CD4-positive, alpha-beta T cell treated with Interleukin-17A for 1 hour (primary cell): Measurements from ENCODE around the gene ADAMTSL3.
"Not testable (repeated sequence)": the region's sequence is repeated elsewhere in the genome, so short reads cannot be mapped to it uniquely, and the experiment has no call there.

Experiments used
- DNase-seq: peaks from one replicate; pipeline ENCODE4 v3.0.0-alpha.2; 2020

ADAMTSL3 gene

DNA sequence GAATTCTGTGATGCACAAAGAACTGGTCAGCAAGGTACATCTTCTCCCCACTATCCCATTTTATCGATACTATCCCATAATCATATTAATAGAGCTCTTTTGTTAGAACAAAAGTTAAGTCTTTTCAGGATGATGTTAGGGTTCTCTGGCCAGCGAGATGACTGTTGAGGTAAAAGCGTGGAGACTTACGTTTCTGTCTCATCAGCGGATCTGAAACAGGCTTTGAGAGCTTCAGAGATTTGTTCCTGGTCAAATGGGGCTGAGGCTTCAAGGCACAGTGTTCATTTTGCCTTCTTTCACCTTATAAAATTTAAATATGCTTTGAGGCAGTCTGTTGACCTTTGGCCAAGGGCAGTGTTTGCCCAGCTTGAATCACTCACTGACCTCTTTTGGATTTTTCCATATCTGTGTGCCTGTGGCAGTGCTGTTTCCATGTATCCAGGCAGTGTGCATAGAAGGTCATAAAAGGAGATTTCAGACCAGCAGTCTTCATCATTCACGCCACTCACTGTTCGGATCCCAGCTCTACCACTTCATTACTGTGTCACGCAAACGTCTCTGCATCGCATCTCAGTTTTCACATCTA is 3.1 kb downstream of the ADAMTSL3 start:
- DNase-seq: no peak

DNA sequence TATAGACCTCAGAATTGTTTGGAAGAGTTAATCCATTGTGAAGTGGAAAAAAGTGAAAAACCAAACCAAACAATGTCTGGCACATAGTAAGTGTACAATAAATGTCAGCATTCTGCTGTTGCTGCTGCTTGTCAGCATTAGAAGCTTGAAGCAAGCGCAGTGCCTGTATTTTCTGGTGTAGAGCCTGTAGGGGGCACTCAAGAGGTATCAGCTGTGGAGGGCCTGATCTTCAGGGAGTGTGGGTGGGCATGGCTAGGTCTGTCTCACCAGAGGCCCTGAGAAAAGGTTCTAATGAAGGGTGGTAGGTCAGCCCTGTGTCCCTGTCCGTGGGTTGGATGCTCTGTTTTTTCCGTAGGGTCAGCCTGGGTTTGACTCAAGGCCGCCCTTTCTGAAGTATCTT is 3.6 kb downstream of the ADAMTSL3 start:
- no peak for DNase-seq

DNA sequence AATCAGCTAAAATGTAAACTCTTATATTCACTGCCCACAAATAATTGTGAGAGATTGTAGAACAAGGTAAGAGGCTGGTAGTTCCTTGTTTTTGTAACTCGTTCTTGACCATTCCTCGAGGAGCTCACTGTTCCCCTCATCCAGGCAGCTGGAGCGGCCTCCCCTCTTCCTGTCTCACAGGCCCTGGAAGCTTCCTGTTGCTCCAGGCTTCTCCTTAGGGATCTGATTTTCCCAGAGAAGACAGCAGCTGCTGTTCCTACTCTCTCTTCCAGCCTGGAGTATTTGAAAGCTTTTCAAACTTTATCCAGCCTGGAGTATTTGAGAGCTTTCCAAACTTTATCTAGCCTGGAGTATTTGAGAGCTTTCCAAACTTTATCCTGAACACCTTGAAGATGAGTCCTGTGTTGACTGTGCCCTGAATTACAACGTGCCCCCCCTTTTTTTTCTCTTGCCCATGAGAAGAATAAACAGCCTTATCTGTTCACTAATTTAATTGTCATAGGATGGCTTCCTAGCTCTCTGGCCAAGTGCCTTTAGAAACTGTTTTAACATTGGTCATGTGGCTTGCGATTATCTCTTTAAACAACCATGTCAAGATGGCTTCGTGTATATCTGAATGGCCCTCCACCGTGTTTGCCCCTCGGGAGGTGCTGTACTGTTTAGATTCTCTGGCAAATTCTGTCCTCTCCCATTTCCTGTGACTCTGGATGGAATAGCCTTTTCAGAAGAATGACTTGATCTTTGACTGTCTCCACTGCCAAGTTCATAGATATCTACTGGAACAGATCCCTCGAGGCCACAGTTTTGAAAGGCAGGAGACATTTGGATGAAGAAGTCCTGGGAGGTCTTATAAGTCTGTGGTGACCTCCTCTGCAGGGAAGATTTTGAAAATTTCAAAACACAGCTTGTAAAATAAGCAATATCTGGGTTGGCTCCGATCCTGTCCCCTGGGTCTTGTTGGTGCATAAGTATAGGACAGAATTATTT is 4.8 kb downstream of the ADAMTSL3 start:
- DNase-seq: no peak

DNA sequence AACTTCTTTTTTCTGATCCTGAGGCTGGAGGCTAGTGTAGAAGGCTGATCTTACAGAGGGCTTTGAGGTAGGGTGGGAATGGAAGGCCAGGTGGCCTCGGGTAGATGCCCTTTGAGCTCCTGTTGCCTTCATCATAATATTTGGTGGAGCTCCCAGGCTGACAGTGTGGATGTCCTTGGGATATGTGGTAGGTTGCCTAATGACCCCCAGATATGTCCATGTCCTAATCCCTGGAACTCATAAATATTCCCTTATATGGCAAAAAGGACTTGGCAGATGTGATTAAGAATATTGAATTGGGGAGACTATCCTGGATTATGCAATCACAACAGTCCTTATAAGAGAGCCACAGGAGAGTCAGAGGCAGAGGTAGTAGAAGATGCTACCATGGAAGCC is 5.5 kb downstream of the ADAMTSL3 start:
- no peak for DNase-seq

DNA sequence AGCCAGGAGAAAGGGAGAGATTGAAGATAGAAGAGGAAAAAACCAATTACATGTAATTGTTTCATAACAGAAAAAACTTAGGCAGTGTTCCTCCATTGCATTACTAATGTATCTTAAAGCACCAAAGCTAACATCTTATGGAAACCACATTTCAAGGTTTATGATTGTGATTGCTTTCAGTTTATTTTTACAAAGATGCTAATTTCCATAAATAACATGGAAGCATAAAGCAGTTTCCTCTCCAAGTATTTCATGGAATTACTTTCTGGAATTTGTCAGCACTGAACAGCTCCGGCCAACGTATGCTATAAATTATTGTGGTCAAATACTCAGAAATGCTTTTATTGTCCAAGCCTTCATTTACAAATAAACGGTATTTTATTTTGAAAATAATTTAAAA is 11.6 kb downstream of the ADAMTSL3 start:
- DNase-seq: no peak

DNA sequence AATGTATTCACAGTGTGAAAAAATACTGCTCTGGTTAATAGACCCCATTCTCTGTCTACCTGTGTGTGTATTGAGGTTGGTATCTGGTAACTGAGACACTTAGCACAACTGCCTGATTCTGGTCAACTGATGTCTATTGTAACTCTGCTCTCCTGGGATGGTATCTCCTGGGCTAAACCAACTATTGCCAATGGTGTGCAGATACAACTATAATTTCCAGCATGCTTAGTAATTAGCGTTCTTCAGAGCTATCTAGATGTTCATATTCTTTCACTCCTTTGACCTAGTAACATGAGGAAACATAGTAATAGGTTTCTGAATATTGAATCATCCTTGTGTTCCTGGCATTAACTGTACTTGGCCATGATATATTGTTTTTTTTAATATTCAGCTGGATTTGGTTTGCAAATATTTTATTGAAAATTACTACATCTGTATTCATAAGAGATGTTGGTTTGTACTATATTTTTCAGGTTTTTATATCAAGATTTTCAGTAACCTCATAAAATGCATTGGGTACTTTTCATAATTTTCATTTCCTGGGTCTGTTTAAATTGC is 16.8 kb downstream of the ADAMTSL3 start:
- DNase-seq: no peak

DNA sequence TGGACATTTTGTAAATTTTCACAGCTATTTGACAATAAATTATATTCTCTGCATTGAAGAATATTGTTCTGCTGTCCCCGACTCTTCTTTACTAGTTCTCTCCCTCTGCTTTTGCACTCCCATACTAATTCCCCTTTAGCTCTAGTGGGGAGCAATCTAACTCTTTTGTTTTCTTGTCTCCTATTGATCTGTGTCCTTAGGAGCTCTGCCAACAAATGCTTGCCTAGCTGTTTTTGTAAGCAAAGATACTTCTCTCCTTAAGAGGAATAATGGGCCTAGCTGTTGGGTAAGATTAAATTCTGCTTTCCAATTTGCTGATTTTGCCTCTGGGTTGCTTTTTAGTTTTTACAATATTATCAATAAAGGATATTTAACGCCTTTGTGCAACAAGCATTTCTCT is 17.7 kb downstream of the ADAMTSL3 start:
- DNase-seq: no peak

DNA sequence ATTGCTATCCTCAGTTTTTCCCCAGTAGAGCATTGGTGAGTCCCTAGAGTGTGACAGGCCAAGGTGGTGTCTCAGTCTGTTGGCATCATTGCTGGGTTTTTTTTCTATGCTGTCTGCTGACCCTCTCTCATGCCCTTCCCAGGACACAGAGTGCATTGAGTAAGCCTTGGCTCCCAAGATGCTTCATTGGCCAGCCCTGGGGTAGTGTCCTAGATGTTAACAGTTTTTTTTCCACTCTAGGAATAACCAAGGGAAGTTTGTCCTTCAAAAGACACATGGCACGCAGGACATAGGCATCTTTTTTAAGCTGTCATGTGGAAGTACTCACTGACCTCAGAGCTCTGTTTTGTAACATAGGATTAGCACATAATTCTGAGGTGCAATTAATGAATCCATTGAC is 19.5 kb downstream of the ADAMTSL3 start:
- DNase-seq: no peak

DNA sequence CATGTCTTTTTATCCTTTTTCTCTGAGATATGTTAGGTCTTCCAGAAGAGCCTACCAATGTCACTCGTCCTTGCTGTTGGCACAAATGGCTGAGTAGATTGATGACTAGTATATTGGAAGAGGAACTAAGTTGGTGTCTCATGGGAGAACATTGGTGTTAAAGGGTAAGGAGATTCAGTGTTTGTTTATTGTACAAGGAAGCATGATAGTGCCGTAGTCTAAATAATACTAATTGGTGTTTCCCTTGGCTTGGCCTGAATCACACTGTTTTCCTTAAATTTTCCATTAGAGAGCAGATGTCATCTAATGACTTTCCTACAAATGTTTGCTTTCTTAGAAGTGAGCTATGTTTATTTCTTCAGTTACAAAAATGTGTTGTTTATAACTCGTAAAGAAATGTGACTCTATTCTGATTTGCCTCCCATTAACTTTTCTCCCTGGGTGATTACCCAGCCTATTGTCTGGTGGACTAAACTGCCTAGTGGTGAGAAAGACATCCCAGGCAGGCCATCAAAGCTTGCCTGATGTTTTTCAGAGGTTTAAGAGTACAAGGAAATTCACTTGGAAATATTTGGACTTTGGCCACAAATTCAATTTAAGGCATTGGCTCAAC is 28.7 kb downstream of the ADAMTSL3 start:
- DNase-seq: no peak

DNA sequence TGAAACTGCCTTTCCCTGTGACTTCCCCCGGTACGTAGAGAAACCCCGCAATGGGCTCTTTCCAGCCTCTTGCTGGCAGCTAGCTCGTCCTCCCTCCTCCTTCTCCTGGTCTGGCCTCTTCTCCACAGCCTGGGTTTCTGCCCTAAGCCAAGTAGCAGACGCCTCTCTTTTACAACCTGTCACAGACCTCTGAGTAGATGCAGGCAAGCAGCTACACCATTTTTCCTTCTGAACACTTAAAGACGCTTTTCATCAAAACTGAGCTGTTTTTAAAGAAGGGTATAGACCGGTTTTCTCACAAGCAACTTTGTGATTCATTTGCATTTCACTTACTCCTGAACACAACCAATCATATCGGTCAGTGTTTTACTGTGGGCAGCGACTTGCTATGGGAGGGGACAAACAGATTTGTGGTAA is 32.0 kb downstream of the ADAMTSL3 start:
- DNase-seq: no peak

DNA sequence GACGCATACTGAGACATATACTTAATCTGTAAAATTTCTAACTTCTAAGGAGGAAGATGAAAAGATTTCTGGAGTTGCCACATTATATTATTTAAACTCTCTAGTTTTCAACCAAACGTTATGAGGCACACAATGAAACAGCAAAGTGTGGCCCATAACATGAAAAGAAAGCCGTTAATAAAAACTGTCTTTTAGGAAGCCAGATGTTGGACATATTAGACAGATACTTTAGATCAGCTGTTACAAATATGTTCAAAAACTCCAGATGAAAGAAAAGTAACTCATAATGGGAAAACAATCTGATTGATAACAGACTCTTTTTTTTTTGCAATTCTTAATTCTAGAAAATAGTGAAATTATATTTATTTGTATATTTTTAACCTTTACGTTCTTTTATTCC is 34.3 kb downstream of the ADAMTSL3 start:
- DNase-seq: no peak

DNA sequence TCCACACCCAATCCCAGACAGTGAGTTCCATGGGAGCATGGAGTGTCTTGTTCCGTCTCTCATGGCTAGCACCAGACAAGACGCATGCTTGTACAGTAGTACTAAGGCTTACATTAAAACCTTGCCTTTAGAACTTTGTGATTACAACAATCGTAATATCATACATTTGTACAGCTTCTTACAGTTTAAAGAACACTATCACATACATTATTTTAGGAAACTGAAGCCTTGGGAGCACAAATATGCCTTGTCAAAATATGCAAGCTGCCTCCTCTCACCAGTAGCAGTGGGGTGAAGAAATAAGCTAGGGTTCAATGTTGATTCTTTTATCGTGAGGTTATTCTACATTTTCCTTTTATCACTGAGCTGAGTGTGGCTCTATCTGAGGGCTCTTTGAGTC is 36.8 kb downstream of the ADAMTSL3 start:
- no peak for DNase-seq

DNA sequence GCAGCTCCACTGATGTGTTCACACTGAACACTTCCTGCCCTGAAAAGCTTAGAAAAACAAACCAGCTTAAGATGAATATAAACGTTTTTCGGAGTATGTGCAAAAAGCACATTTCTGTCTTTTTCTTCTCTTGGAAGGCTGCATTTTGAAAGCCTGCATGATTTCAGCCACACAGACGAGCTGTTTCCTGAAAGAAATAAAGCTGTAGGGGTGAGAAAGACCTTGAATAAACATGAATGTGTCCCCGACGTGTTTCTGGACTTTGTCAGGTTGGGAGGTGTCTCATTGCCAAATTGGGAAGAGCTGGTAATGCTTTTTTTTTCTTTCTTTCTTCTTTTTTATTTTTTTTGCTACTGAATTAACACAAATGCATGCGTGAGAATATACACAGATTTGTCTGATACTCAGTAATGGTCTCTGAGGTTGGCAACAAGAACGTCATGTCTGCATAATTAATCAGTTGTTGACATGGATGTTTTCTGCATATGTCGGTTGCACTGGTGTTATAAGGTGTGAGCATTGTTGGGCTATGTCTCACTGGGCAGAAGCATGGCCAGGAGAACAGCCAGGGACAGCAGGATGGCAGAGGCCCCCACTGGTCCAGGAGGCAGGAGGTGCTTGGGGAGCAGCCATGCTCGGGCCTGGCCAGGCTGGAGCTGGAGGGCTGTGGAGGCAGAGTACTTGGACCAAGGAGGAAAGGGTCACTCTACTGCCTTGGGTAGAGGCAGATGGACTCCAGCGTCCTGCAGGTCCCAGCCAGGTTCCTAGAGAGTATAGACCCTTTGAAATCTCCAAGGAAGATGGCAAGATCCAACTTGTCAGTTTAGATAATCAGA is 39.0 kb downstream of the ADAMTSL3 start:
- DNase-seq: no peak

DNA sequence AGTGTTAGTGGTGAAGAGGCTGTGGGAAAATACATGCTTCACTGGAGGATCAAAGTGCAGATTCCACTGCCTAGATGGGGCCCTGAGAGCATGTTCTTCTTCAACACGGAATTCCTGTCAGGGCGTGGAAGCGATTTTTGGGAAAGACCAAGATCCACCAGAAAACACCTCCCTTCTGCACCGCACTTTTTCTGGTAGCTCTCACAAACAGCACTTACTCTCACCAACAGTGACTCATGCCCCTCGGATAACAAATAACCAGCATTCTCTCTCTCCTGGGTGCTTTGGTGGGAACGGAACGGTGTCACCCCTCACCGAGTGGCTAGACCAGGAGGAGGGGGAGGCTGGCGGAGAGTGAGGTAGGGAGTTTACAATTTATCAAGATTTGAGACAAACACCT is 40.1 kb downstream of the ADAMTSL3 start:
- no peak for DNase-seq

DNA sequence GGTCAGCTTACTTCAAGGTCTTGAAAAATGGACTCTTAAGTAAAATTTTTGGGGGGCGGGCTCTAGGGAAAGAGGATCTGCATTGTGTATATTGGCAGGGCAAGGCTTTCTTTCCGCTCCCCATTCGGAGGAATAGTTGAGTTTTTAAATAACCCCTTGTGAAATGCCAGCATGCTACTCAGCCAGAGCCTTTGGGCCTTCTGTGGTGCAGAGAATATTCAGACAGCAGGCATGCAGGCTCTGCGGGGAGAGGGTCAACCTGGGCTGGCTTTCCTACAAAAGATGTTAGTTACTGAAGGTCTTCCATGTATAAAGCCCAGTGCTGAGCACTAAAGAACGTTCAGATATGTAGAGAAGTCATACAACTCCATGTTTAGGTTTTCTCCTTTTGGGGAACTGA is 40.6 kb downstream of the ADAMTSL3 start:
- DNase-seq: no peak

DNA sequence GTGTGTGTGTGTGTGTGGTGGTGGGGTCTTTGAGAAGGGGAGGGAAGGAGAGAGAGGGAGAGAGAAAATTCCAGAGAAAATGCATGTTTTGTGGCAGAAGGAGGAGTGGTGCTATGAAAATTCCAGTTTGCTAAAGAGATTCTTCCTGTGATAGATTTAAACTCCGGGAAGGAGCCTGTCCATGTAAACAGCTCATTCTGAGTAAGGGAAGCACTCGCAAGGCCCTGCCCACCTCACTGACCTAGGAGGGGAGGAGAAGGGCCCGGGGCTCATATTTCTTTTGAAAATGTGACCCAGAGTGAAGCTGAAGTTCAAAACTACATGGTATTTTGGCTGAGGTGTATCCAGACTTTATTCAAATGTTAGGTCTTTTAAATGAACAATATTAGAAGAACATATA is 41.3 kb downstream of the ADAMTSL3 start:
- no peak for DNase-seq

DNA sequence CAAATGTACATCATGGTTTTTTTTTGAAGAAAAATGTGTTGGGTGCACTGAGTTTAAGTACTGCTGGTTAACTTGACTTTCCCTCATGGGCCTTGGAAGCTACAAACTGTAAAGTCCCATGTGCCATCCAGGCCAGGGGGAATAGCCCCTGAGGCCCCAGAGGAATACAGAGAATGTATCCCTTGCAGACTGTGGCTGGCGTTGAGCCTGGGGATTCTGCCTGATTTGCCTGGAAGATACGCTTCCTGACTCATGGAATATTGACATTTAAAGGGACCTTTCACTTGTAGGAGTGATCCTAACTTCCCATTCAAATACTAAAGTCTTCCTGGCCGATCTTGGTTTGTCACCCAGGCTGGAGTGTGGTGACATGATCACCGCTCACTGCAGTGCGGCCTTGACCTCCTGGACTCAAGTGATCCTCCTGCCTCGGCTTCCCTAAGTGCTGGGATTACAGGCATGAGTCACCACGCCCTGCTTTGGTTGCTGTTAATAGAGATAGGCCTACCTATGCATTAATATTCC is 42.0 kb downstream of the ADAMTSL3 start:
- no peak for DNase-seq

DNA sequence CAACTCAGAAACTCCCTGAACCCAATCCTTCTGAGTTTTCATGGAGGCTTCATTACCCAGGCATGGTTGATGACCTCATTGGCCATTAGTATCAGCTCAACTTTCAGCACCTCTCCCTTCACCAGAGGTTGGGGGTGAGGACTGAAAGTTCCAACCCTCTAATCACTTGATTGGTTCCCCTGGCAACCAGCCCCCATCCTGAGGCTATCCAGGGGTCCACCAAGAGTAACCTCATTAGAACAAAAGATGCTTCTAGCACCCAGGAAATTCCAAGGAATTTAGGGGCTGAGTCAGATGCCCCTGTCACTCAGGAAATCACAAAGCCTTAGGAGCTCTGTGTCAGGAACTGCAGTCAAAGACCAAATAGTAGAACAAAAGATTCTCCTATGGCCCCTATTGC is 43.8 kb downstream of the ADAMTSL3 start:
- no peak for DNase-seq

DNA sequence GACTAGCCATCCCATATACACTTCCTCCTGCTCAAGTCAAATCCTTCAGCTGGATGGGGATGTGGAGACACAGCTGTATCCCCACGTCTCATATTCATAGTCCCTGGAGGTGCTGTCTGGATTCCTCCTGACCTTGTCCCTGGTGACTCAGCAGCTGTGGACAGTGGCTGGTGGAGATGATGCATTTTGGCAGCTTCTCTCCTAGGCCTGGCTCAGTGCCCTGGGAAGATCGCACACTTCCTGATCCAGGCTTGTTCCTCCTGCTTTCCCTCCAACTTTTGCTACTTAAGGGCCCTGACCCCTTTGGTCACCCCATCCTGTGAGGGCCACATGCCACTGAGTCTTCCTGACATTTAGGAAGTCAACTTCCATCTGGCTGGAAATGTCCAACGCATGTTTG is 44.4 kb downstream of the ADAMTSL3 start:
- DNase-seq: no peak

DNA sequence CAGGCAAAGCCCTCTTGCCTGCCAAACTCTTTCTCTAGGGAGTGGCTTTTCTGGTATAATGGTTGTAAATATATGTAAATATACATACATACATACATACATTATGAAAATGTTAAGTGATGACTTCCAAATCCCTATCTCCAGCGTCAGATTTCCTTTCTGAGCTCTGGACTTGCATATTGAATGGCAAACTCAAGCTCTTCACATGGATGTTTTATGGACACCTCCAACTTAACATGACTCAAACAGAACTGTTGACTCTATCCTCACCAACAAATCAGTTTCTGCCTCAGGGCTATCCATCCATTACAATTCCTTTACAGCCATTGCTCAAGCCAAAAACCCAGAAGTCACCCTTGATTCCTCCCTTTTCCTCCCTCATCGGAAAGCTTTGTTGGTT is 45.1 kb downstream of the ADAMTSL3 start:
- no peak for DNase-seq

DNA sequence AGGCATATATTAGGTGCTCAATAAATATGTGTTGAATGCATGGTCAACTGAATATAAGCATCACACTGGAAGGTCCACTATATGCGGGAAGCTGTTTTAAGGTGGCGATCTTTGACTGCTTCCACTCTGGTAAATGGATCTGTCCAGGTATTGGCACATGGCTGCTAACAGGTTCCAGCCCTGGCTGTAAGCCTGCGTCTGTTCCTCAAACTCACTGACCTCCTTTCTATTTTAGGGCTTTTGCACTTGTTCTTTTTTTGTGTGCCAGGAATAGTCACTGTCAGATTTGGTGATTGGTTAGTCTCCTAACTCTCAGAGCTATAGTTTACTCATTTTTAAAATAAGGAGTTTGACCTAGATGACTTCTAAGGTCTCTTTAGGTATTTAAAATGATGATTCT is 46.2 kb downstream of the ADAMTSL3 start:
- DNase-seq: no peak

DNA sequence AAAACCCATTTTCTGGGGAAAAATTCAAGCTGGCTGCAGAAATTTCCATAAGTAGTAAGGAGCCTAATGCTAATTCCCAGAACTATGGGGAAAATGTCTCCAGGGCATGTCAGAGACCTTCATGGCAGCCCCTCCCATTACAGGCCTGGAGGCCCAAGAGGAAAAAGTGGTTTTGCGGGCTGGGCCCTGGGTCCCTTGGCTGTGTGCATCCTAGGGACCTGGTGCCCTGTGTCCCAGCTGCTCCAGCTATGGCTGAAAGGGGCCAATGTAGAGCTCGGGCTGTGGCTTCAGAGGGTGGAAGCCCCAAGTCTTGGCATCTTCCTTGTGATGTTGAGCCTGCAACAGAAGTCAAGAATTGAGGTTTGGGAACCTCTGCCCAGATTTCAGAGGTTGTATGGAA is 48.4 kb downstream of the ADAMTSL3 start:
- DNase-seq: not testable (repeated sequence)

DNA sequence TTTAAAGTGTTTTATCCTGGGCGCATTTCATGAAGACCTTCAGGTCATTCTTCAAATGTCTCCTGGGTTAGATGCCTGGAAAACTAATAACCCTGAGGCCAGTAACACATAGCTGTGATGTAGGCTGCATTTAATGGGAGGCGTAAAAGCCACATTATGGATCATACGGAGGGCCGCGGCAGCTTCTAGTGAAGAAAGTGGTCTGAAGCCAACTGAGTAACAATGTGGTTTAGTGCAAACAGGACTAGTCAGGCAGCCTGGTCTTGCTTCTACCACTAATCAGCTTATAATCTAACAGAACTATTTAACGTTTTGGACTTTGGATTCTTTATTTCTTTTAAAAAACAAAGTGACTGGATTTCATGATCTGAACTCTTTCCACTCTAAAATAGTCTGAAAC is 54.4 kb downstream of the ADAMTSL3 start:
- DNase-seq: no peak
